NCI-H2029 treated with DMSO at 0.1 percent for 48 hours (cell line): ENCODE data around the gene PAM.
A peak's percentile ranks its signal among the peaks of the same experiment; 100 is the strongest.

Experiments
- DNase-seq: peaks from one replicate; lab custom pipeline; 2025; lab: John Stamatoyannopoulos, UW

The PAM gene

GRCh38 chr5:102863058-102863457 is 108.0 kb downstream of the PAM start:
- peak; percentile 35 for DNase-seq

- peak; percentile 78 for DNase-seq
Observed at GRCh38 chr5:102863764-102864560, 108.9 kb downstream of the PAM start.

- DNase-seq = peak; percentile 73
Observed at GRCh38 chr5:102865171-102865509, 110.0 kb downstream of the PAM start.

GRCh38 chr5:102865510-102866236 is 110.6 kb downstream of the PAM start:
- DNase-seq = no peak

- no peak for DNase-seq
Observed at GRCh38 chr5:102866237-102866600, 111.1 kb downstream of the PAM start.

- DNase-seq = peak; percentile 46
Observed at GRCh38 chr5:102867992-102868662, 113.0 kb downstream of the PAM start.

GRCh38 chr5:102869230-102869629 is 114.1 kb downstream of the PAM start:
- no peak for DNase-seq

GRCh38 chr5:102873379-102873932 is 118.4 kb downstream of the PAM start:
- no peak for DNase-seq

GRCh38 chr5:102874054-102874453 is 118.9 kb downstream of the PAM start:
- DNase-seq = no peak

- DNase-seq = no peak
Observed at GRCh38 chr5:102875721-102876123, 120.6 kb downstream of the PAM start.

GRCh38 chr5:102876610-102877009 is 121.5 kb downstream of the PAM start:
- DNase-seq = peak; percentile 26

GRCh38 chr5:102879741-102880140 is 124.6 kb downstream of the PAM start:
- no peak for DNase-seq

GRCh38 chr5:102886586-102886985 is 131.5 kb downstream of the PAM start:
- no peak for DNase-seq

GRCh38 chr5:102888483-102888882 is 133.4 kb downstream of the PAM start:
- no peak for DNase-seq

GRCh38 chr5:102889033-102889432 is 133.9 kb downstream of the PAM start:
- no peak for DNase-seq

- DNase-seq = no peak
Observed at GRCh38 chr5:102890133-102890532, 135.0 kb downstream of the PAM start.

- DNase-seq = no peak
Observed at GRCh38 chr5:102891175-102891574, 136.1 kb downstream of the PAM start.

GRCh38 chr5:102893942-102894341 is 138.8 kb downstream of the PAM start:
- DNase-seq = no peak

- DNase-seq = no peak
Observed at GRCh38 chr5:102895234-102895633, 140.1 kb downstream of the PAM start.

- no peak for DNase-seq
Observed at GRCh38 chr5:102895976-102896375, 140.9 kb downstream of the PAM start.

GRCh38 chr5:102901424-102902134 is 146.5 kb downstream of the PAM start:
- DNase-seq = no peak

- DNase-seq = no peak
Observed at GRCh38 chr5:102902135-102902448, 147.0 kb downstream of the PAM start.
